Measurements from ENCODE around the gene SPATA9. TPM values are rescaled to one million over a fixed set of nuclear protein-coding genes. Genes with fewer than 3 reads are reported as not detected.

The SPATA9 gene
- polyA plus RNA-seq, 1 experiment, result 2.4 TPM

DNA sequence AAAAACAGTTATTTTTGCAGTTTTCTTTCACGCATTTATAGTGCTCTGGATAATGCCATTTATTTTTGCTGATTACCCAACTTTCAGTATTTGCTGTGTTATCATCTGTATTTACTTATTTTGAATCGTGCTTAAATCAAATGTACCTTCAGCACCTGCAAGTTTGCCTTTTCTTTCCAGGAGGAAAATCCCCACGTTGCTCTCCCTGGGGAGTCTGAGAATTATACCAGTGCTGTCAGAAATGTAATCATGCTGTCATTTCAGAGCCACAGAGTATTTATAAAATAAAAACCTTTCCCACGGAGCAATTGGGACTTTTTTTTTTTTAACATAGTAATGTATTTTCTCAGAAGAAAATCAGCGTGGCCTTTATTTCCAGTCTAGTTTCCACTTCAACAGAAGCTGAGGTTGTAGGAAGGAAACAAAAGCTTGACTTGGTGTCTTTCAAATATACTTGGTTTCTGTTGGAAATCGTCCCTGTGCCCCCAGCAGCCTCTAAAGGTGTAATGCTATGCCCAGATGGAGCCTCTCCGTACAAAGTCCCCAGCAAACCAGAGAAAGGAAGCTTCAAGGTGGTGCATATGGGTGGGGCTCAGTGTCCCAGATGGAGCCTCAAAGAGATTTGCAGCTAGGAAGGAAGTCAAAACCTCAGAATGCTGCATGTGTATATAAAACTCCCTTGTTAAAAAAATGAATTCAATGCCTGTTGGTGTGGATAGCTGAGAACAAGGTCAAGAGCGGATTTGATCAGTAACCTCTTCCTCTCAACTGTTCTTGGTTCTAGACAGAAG, 60.8 kb downstream of the SPATA9 start:
- POLR2A ChIA-PET, result no interaction called here
- no peak for TF ChIP-seq CTCF (IDR thresholded peaks at IDR 0.05; ENCODE audit: low read depth, low read length)
- Histone ChIP-seq H3K9me3 (ENCODE audit: control insufficient read depth, insufficient read depth, low read length) (no peaks in the 10 kb centered on the region), H3K27ac (ENCODE audit: low read depth, low read length) (no peak overlapping the region), H3K4me3 (ENCODE audit: low read depth, low read length) (no peak overlapping the region), H3K27me3 (ENCODE audit: control insufficient read depth, insufficient read depth, low read length) (no peaks in the 10 kb centered on the region)
- CTCF ChIA-PET, result interaction anchor here (0.6 to 1.7 kb wide), 4 partner anchors 42 to 225 kb away, joined by 3 to 9 read pairs (median 5); no protein-coding TSS in a partner anchor
- DNase-seq (ENCODE audit: low read depth, low spot score), result no peak

DNA sequence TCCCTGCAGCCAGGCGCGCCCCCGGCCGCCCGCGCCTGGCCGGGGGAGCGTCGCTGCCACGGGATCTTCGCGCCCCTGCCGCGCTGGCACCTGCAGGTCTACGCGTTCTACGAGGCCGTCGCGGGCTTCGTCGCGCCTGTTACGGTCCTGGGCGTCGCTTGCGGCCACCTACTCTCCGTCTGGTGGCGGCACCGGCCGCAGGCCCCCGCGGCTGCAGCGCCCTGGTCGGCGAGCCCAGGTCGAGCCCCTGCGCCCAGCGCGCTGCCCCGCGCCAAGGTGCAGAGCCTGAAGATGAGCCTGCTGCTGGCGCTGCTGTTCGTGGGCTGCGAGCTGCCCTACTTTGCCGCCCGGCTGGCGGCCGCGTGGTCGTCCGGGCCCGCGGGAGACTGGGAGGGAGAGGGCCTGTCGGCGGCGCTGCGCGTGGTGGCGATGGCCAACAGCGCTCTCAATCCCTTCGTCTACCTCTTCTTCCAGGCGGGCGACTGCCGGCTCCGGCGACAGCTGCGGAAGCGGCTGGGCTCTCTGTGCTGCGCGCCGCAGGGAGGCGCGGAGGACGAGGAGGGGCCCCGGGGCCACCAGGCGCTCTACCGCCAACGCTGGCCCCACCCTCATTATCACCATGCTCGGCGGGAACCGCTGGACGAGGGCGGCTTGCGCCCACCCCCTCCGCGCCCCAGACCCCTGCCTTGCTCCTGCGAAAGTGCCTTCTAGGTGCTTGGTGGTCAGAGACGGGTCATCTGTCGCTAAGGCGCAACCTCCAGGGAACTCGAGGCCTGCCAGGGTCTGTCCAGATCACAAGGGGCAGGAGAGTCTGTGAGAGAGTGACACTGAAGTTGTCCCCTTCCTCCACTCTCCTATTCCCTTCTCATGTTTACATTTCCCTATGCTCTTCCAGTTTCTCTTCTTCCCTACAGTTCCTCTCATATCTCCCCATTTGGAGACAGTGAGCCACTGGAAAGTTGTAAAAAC, 61.6 kb downstream of the SPATA9 start:
- H3K27ac ChIP-seq (ENCODE audit: low read depth, low read length), result no peak overlapping the region
- H3K4me3 ChIP-seq (ENCODE audit: low read depth, low read length), result peak overlapping the region; percentile 56
- ChIA-PET POLR2A (no interaction called here), CTCF (no interaction called here)
- TF ChIP-seq CTCF (IDR thresholded peaks at IDR 0.05; ENCODE audit: low read depth, low read length), result no peak
- H3K27me3 ChIP-seq (ENCODE audit: control insufficient read depth, insufficient read depth, low read length), result no peaks in the 10 kb centered on the region
- no peaks in the 10 kb centered on the region for H3K9me3 ChIP-seq (ENCODE audit: control insufficient read depth, insufficient read depth, low read length)
- DNase-seq (ENCODE audit: low read depth, low spot score), result no peak

GRCh38 chr5:95620030-95620869, 62.5 kb downstream of the SPATA9 start, which contains the start of gene GPR150:
Gene GPR150, plus strand, starts transcription at chr5:95620087. Its CDS starts 189 bp downstream, at chr5:95620276.
- H3K27me3 ChIP-seq (ENCODE audit: control insufficient read depth, insufficient read depth, low read length), result no peaks in the 10 kb centered on the region
- POLR2A ChIA-PET, result interaction anchor here (0.5 kb wide), 1 partner anchor 133 kb away, joined by 3 read pairs; no protein-coding TSS in a partner anchor
- CTCF ChIA-PET, result no interaction called here
- DNase-seq (ENCODE audit: low read depth, low spot score), result no peak
- H3K4me3 ChIP-seq (ENCODE audit: low read depth, low read length), result peak within 1 kb of the TSS; percentile 56
- no peaks in the 10 kb centered on the region for H3K9me3 ChIP-seq (ENCODE audit: control insufficient read depth, insufficient read depth, low read length)
- H3K27ac ChIP-seq (ENCODE audit: low read depth, low read length), result no peak within 1 kb of the TSS
- no peak for TF ChIP-seq CTCF (IDR thresholded peaks at IDR 0.05; ENCODE audit: low read depth, low read length)

DNA sequence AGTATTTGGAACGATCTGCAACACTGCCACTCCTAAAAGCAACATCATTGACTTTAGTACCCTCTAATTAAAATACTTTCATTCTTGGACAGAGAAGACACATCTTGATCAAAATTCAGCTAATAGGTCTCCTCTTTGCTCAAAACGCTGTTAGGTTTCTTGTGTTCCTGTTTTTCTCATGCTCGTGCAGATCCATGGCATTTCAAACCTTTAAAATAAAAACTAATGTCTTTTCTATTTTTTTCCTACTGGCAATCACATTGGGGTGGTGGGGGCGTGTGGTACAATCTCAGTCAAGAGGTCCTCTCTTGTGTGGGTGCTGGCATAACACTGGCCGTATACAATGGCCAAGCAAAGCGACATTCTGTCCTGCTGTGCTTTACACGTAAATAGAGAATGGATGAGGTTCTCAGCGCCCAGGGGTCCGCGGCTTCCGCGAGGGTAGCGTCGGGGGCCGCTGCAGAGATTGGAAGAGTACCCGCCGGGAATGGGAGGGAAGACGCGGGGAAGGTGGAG, 63.2 kb downstream of the SPATA9 start:
- no peaks in the 10 kb centered on the region for H3K27me3 ChIP-seq (ENCODE audit: control insufficient read depth, insufficient read depth, low read length)
- ChIA-PET CTCF (no interaction called here), POLR2A (no interaction called here)
- H3K4me3 ChIP-seq (ENCODE audit: low read depth, low read length), result peak overlapping the region; percentile 56
- DNase-seq (ENCODE audit: low read depth, low spot score), result no peak
- H3K27ac ChIP-seq (ENCODE audit: low read depth, low read length), result no peak overlapping the region
- no peak for TF ChIP-seq CTCF (IDR thresholded peaks at IDR 0.05; ENCODE audit: low read depth, low read length)
- H3K9me3 ChIP-seq (ENCODE audit: control insufficient read depth, insufficient read depth, low read length), result no peaks in the 10 kb centered on the region; the same call in 1 of the 2 replicates

All from AG04450 (cell line).